Thoracic aorta (tissue), 2 donors: ENCODE data around the gene TLX2. TPM values are rescaled to one million over a fixed set of nuclear protein-coding genes. Genes with fewer than 3 reads are reported as not detected.

Source experiments
- ATAC-seq: fragments of 150-250 bp; one replicate; pipeline ENCODE4 v1.8.0; 2017; ENCODE audit warnings: low read depth; ENCODE audit not compliant: insufficient number of reproducible peaks, low FRiP score
- DNase-seq: peaks from one replicate; pipeline ENCODE4 v3.0.0-alpha.2; 2020; ENCODE audit warnings: low spot score
- H3K27ac ChIP-seq, 2 donors: fragments of 200-600 bp; sonication (generic); 1 replicate in 1 of 2; 2 replicates in 1 of 2; pipeline ENCODE4 v1.5.1; 2016; ENCODE audit warnings: mild to moderate bottlenecking in 2 of 2, moderate library complexity in 2 of 2
- H3K27me3 ChIP-seq: fragments of 200-600 bp; sonication (generic); replicated peaks from 2 replicates; pipeline ENCODE4 v1.6.0; 2016; ENCODE audit warnings: mild to moderate bottlenecking; ENCODE audit not compliant: insufficient read depth
- H3K36me3 ChIP-seq: fragments of 200-600 bp; sonication (generic); one replicate; pipeline ENCODE4 v1.5.1; 2016
- H3K4me1 ChIP-seq, 2 donors: fragments of 200-600 bp; sonication (generic); 1 replicate in 1 of 2; 2 replicates in 1 of 2; pipeline versions ENCODE4 v1.5.1 to v1.6.0; 2016; ENCODE audit warnings: low read depth in 2 of 2, mild to moderate bottlenecking in 1 of 2; ENCODE audit not compliant: control insufficient read depth in 1 of 2
- H3K4me3 ChIP-seq: fragments of 200-600 bp; sonication (generic); 2 replicates; pipeline ENCODE4 v1.5.1; 2016; ENCODE audit warnings: mild to moderate bottlenecking
- H3K9me3 ChIP-seq: fragments of 200-600 bp; sonication (generic); 2 replicates; pipeline ENCODE4 v1.5.1; 2016
- total RNA-seq, 2 donors: library from RNA; depleted of rRNA; stranded (reverse); fragments of >200 nt; gene quantifications; one replicate each; pipeline versions ENCODE4 v1.1.0 to v1.2.3, GENCODE V29; 2016
- TF ChIP-seq, protein P1 (sequence below): fragments of 200-600 bp; sonication (generic); IDR thresholded peaks from one replicate; pipeline ENCODE4 v1.5.1; 2019; ENCODE audit warnings: antibody characterized with exemption

TLX2 gene
- total RNA-seq, 2 donors from 2014 or later, result not detected

DNA sequence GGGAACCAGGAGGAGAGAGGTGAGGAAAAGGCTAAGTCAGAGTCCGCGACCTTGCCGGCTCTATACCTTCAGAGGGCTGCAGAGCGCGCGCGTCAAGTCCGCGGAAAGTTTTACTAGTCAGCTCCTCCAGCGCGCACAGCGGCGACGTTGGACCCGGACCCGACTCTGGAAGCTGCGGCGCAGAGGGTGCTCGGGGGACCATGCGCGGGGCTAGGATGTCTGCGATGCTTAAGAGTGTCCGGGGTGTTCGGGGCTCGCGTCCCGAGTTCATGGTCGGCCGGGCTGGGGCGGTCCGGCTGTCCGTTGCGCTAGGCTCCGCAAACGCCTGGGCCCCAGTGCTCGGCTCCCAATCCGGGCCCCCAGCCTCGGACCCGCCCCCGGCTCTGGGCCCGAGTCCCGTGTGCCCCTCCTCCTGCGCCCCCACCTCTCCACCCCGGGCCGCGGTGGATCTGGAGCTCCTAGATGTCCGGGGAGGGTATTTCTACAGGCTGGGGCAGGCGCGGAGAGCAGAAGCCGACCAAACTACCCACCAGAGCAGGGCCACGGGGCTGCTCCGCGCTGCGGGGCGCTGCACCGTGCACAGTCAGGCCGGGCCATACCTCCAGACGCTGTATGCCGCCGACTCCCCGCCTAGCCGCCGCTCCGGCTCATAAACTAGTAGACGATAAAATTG is 14.8 kb upstream of the TLX2 start, which contains the start of gene LBX2:
LBX2 (minus strand) TSS at position 337 of the 673 bp plus-strand sequence; CDS start at position 271, 66 bp downstream.
- H3K4me1 ChIP-seq, result peaks cover 16 to 41% of the 10 kb centered on the region in 2 donors
- H3K36me3 ChIP-seq, result no peaks in the 10 kb centered on the region
- ATAC-seq (no peak), DNase-seq (no peak)
- peaks cover 6% of the 10 kb centered on the region for H3K27me3 ChIP-seq
- H3K4me3 ChIP-seq, result peak within 1 kb of the TSS; percentile 65
- H3K9me3 ChIP-seq, result no peaks in the 10 kb centered on the region
- peak within 1 kb of the TSS in 1 of 2 donors; percentile 37 for H3K27ac ChIP-seq
- TF ChIP-seq, protein P1, sequence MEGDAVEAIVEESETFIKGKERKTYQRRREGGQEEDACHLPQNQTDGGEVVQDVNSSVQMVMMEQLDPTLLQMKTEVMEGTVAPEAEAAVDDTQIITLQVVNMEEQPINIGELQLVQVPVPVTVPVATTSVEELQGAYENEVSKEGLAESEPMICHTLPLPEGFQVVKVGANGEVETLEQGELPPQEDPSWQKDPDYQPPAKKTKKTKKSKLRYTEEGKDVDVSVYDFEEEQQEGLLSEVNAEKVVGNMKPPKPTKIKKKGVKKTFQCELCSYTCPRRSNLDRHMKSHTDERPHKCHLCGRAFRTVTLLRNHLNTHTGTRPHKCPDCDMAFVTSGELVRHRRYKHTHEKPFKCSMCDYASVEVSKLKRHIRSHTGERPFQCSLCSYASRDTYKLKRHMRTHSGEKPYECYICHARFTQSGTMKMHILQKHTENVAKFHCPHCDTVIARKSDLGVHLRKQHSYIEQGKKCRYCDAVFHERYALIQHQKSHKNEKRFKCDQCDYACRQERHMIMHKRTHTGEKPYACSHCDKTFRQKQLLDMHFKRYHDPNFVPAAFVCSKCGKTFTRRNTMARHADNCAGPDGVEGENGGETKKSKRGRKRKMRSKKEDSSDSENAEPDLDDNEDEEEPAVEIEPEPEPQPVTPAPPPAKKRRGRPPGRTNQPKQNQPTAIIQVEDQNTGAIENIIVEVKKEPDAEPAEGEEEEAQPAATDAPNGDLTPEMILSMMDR, result no peak

- DNase-seq, result no peak
- peaks cover 16 to 41% of the 10 kb centered on the region in 2 donors for H3K4me1 ChIP-seq
- no peak overlapping the region for H3K4me3 ChIP-seq
- H3K27me3 ChIP-seq, result peaks cover 6% of the 10 kb centered on the region
- peaks cover 6% of the 10 kb centered on the region for H3K36me3 ChIP-seq
- H3K27ac ChIP-seq, result no peak overlapping the region
- no peak for ATAC-seq
- TF ChIP-seq, protein P1, result no peak
- H3K9me3 ChIP-seq, result no peaks in the 10 kb centered on the region
Measured at GRCh38 chr2:74499940-74500577, 14.2 kb upstream of the TLX2 start.

DNA sequence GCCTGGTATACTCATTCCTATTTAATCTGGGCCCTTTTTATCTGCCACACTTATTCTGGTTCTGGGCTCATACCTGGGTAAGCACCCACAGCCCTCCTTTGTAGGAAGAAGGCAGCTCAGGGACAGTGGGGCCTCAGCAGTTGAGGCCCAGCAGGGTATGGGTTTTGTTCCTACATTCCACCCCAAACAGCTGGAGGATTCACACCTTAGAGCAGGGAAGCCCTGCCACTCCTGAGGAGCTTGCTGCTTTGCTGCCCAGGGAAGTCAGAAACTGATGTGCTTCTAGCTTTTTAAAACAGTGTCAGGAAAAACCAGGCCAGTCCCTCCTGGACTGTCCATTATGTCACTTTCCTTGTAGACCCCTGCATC is 13.7 kb upstream of the TLX2 start:
- Histone ChIP-seq H3K4me1 (peaks cover 16 to 43% of the 10 kb centered on the region in 2 donors), H3K27me3 (peaks cover 6% of the 10 kb centered on the region), H3K36me3 (peaks cover 11% of the 10 kb centered on the region), H3K9me3 (no peaks in the 10 kb centered on the region), H3K27ac (no peak overlapping the region), H3K4me3 (no peak overlapping the region)
- DNase-seq (no peak), ATAC-seq (no peak)
- TF ChIP-seq, protein P1, result no peak

DNA sequence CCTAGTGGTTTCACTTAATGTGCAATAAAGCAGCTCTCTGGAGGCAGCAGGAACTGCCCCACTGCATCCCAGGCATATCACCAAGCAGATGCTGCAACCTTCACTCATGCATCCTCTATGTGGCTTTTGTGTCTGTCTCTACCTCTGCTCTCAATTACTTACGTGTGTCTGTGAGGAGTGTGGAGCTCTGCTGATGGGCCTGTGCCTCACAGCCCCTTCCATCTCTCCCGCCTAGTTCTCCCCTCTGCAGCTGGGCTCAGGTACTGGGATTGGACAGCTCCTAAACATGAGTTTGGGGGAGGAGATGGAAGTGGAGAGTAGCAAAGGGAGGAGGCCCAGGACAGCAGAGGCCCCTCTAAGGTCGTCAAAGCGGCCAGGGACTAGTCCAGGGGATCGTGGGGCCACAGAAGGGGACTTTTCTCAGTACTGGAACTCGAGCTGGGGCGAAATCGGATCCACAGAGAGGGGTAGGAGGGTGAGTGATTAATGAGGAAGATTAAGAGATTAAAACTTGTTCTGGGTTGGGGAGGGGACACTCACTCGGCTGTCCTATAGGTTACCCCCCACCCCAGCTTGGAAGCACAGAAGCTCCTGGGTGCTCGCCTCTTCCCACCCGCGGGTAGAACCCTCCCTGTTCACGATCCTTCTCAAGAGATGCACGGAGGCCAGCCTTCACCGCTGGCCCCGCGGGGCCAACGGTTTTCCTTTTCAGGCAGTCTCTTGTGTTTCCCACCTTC is 12.7 kb upstream of the TLX2 start:
- H3K4me1 ChIP-seq, result peaks cover 21 to 53% of the 10 kb centered on the region in 2 donors
- H3K4me3 ChIP-seq, result no peak overlapping the region
- H3K9me3 ChIP-seq, result no peaks in the 10 kb centered on the region
- DNase-seq (no peak), ATAC-seq (no peak)
- H3K27ac ChIP-seq, result no peak overlapping the region
- peaks cover 16% of the 10 kb centered on the region for H3K36me3 ChIP-seq
- TF ChIP-seq, protein P1, result no peak
- H3K27me3 ChIP-seq, result peaks cover 6% of the 10 kb centered on the region

GRCh38 chr2:74502147-74502719 is 12.0 kb upstream of the TLX2 start:
- TF ChIP-seq, protein P1, result no peak
- ATAC-seq (no peak), DNase-seq (no peak)
- peaks cover 25 to 57% of the 10 kb centered on the region in 2 donors for H3K4me1 ChIP-seq
- H3K9me3 ChIP-seq, result no peaks in the 10 kb centered on the region
- H3K27me3 ChIP-seq, result peaks cover 6% of the 10 kb centered on the region
- H3K27ac ChIP-seq, result no peak overlapping the region
- H3K4me3 ChIP-seq, result peak overlapping the region; percentile 80
- peaks cover 16% of the 10 kb centered on the region for H3K36me3 ChIP-seq
